H1 (cell line): ENCODE results near the gene PHACTR2. TPM values are rescaled to one million over a fixed set of nuclear protein-coding genes. Genes with fewer than 3 reads are reported as not detected.

Experiments used
- CTCF ChIA-PET: fragments of 300-600 bp; sonication (Branson Sonifier 250); formaldehyde crosslinking; loops from one replicate; lab custom pipeline; 2021; ENCODE audit not compliant: partially characterized antibody; lab: Charles Lee
- POLR2A ChIA-PET: fragments of 300-600 bp; sonication (Branson Sonifier 250); formaldehyde crosslinking; loops from one replicate; lab custom pipeline; 2021; ENCODE audit warnings: inconsistent platforms; ENCODE audit not compliant: partially characterized antibody; lab: Charles Lee
- DNase-seq, 2 experiments: peaks; one replicate each; pipeline versions ENCODE4 v3.0.0 to v3.0.0-alpha.2; 2010 to 2022; ENCODE audit warnings: low spot score in 2 of 2, low read depth in 1 of 2, mixed read lengths in 1 of 2
- FAIRE-seq: peaks from 2 replicates; lab custom pipeline; 2011; peaks lifted over from hg19 to GRCh38; lab: Jason Lieb, UNC
- H2AFZ ChIP-seq: 2 replicates; pipeline ENCODE4 v1.8.1; 2012; ENCODE audit warnings: low read length, inconsistent platforms
- H2AK5ac ChIP-seq: 2 replicates; pipeline ENCODE4 v1.6.1; 2013; ENCODE audit warnings: low read depth, low read length
- H2BK120ac ChIP-seq: replicated peaks from 2 replicates; pipeline ENCODE3; 2013; ENCODE audit warnings: low read depth, low read length, inconsistent platforms
- H2BK12ac ChIP-seq: 2 replicates; pipeline ENCODE4 v1.6.1; 2013; ENCODE audit warnings: low read depth, low read length
- H2BK15ac ChIP-seq: 2 replicates; pipeline ENCODE4 v1.6.1; 2013; ENCODE audit warnings: low read length
- H2BK20ac ChIP-seq: 2 replicates; pipeline ENCODE4 v1.6.1; 2013; ENCODE audit warnings: low read length
- H2BK5ac ChIP-seq: 2 replicates; pipeline ENCODE4 v1.6.1; 2013; ENCODE audit warnings: low read depth, low read length
- H3K14ac ChIP-seq: 2 replicates; pipeline ENCODE4 v1.6.1; 2013; ENCODE audit warnings: inconsistent platforms; ENCODE audit not compliant: insufficient read length
- H3K18ac ChIP-seq: 2 replicates; pipeline ENCODE4 v1.6.1; 2013; ENCODE audit warnings: low read length; ENCODE audit errors: extremely low read depth
- H3K23ac ChIP-seq: 2 replicates; pipeline ENCODE4 v1.6.1; 2013; ENCODE audit warnings: inconsistent platforms; ENCODE audit not compliant: insufficient read length
- H3K23me2 ChIP-seq: 2 replicates; pipeline ENCODE4 v1.6.1; 2013; ENCODE audit warnings: low read depth, low read length
- H3K27ac ChIP-seq: 2 replicates; pipeline ENCODE4 v1.6.1; 2011; ENCODE audit warnings: low read depth, low read length, inconsistent platforms
- H3K27me3 ChIP-seq, 4 experiments: replicated peaks in 1 of 4; 1 replicate in 1 of 4; 2 replicates in 3 of 4; pipeline versions ENCODE4 v1.6.1 to v1.8.1; 2011 to 2013; ENCODE audit warnings: low read length in 3 of 4, mild to moderate bottlenecking in 3 of 4, inconsistent platforms in 2 of 4, mixed read lengths in 2 of 4, moderate library complexity in 1 of 4; ENCODE audit not compliant: control insufficient read depth in 3 of 4, insufficient read depth in 3 of 4; ENCODE audit errors: extremely low read depth in 1 of 4
- H3K36me3 ChIP-seq, 4 experiments: 2 replicates each; pipeline versions ENCODE4 v1.6.1 to v1.8.1; 2011 to 2013; ENCODE audit warnings: mild to moderate bottlenecking in 4 of 4, low read length in 3 of 4, moderate library complexity in 2 of 4, control low read depth in 1 of 4, inconsistent platforms in 1 of 4; ENCODE audit not compliant: insufficient read depth in 4 of 4, control insufficient read depth in 2 of 4
- H3K4ac ChIP-seq: replicated peaks from 2 replicates; pipeline ENCODE3; 2013; ENCODE audit warnings: low read length, low read depth, mixed read lengths, inconsistent platforms; ENCODE audit not compliant: insufficient read length
- H3K4me1 ChIP-seq, 4 experiments: replicated peaks in 1 of 4; 1 replicate in 1 of 4; 2 replicates in 3 of 4; pipeline versions ENCODE4 v1.6.1 to v1.8.1; 2011 to 2013; ENCODE audit warnings: low read length in 3 of 4, inconsistent platforms in 2 of 4, mixed read lengths in 1 of 4; ENCODE audit not compliant: insufficient read depth in 4 of 4, control insufficient read depth in 3 of 4
- H3K4me2 ChIP-seq, 2 experiments: 2 replicates each; pipeline versions ENCODE4 v1.6.1 to v1.8.1; 2011 to 2013; ENCODE audit warnings: low read depth in 2 of 2, low read length in 2 of 2, control low read depth in 1 of 2, inconsistent platforms in 1 of 2, mild to moderate bottlenecking in 1 of 2; ENCODE audit not compliant: insufficient read depth in 1 of 2
- H3K4me3 ChIP-seq, 4 experiments: fragments of 200-600, 300-600 bp in 1 of 4; sonication (generic), shearing (Covaris generic), sonication (Bioruptor Twin) in 1 of 4; 2 replicates each; pipeline versions ENCODE4 v1.5.1 to v1.8.1; 2011 to 2016; ENCODE audit warnings: low read length in 4 of 4, low read depth in 3 of 4, control low read depth in 2 of 4, inconsistent platforms in 2 of 4, mild to moderate bottlenecking in 2 of 4, mixed read lengths in 1 of 4, moderate library complexity in 1 of 4; ENCODE audit not compliant: insufficient read depth in 2 of 4; ENCODE audit errors: extremely low read depth in 1 of 4
- H3K56ac ChIP-seq: replicated peaks from 2 replicates; pipeline ENCODE3; 2013; ENCODE audit warnings: low read depth, mild to moderate bottlenecking, mixed read lengths, low read length, inconsistent platforms; ENCODE audit not compliant: insufficient read length
- H3K79me1 ChIP-seq: 2 replicates; pipeline ENCODE4 v1.6.1; 2013; ENCODE audit warnings: low read depth, low read length, control low read depth
- H3K79me2 ChIP-seq, 2 experiments: 2 replicates each; pipeline versions ENCODE4 v1.6.1 to v1.8.1; 2012 to 2013; ENCODE audit warnings: low read length in 2 of 2, mild to moderate bottlenecking in 2 of 2, inconsistent platforms in 1 of 2; ENCODE audit not compliant: insufficient read depth in 2 of 2, control insufficient read depth in 1 of 2
- H3K9ac ChIP-seq, 4 experiments: replicated peaks in 1 of 4; 1 replicate in 1 of 4; 2 replicates in 3 of 4; pipeline versions ENCODE4 v1.6.1 to v1.8.1; 2011 to 2013; ENCODE audit warnings: low read depth in 3 of 4, low read length in 3 of 4, control low read depth in 2 of 4, mild to moderate bottlenecking in 2 of 4, moderate library complexity in 2 of 4, inconsistent platforms in 1 of 4; ENCODE audit errors: extremely low read depth in 1 of 4
- H3K9me3 ChIP-seq, 2 experiments: 2 replicates each; pipeline versions ENCODE4 v1.6.1 to v1.8.1; 2012 to 2013; ENCODE audit warnings: mild to moderate bottlenecking in 2 of 2, moderate library complexity in 2 of 2, control low read depth in 1 of 2, inconsistent platforms in 1 of 2, low read depth in 1 of 2, low read length in 1 of 2, mixed read lengths in 1 of 2; ENCODE audit not compliant: insufficient read depth in 2 of 2
- H4K20me1 ChIP-seq, 2 experiments: replicated peaks in 1 of 2; 2 replicates each; pipeline versions ENCODE3 to v1.8.1; 2011 to 2013; ENCODE audit warnings: inconsistent platforms in 2 of 2, low read length in 2 of 2, mild to moderate bottlenecking in 1 of 2; ENCODE audit not compliant: insufficient read depth in 2 of 2, control insufficient read depth in 1 of 2
- H4K5ac ChIP-seq: 2 replicates; pipeline ENCODE4 v1.6.1; 2013; ENCODE audit warnings: low read length, low read depth, mixed read lengths, inconsistent platforms; ENCODE audit not compliant: insufficient read length
- H4K8ac ChIP-seq: 2 replicates; pipeline ENCODE4 v1.8.0; 2013; ENCODE audit warnings: mild to moderate bottlenecking, moderate library complexity, low read length, inconsistent platforms; ENCODE audit not compliant: insufficient read depth; ENCODE audit errors: extremely low read depth
- H4K91ac ChIP-seq: replicated peaks from 2 replicates; pipeline ENCODE3; 2013; ENCODE audit warnings: low read length, mixed read lengths, inconsistent platforms; ENCODE audit not compliant: insufficient read length
- CBX5 ChIP-seq: fragments of 300-800, 300-1000 bp; sonication (generic); IDR thresholded peaks from 2 replicates; pipeline ENCODE4 v1.7.1; 2016; ENCODE audit warnings: antibody characterized with exemption, low read length, low read depth
- CTBP2 ChIP-seq: IDR thresholded peaks from 2 replicates; pipeline ENCODE4 v1.7.0; 2011; ENCODE audit warnings: borderline replicate concordance, mild to moderate bottlenecking, moderate library complexity, mixed read lengths, low read length; ENCODE audit not compliant: insufficient read depth, insufficient read length
- CTCF ChIP-seq, 3 experiments: IDR thresholded peaks; 1 replicate in 2 of 3; 2 replicates in 1 of 3; pipeline versions ENCODE4 v1.5.1 to v1.6.1; 2011; ENCODE audit warnings: low read length in 3 of 3, mild to moderate bottlenecking in 3 of 3, inconsistent platforms in 2 of 3, low read depth in 1 of 3, moderate library complexity in 1 of 3; ENCODE audit not compliant: insufficient read depth in 1 of 3; ENCODE audit errors: control extremely low read depth in 1 of 3
- GTF2F1 ChIP-seq: IDR thresholded peaks from 2 replicates; pipeline ENCODE4 v1.6.1; 2012; ENCODE audit warnings: low read depth, low read length, improper control_type of control experiment, borderline replicate concordance
- JUN ChIP-seq: IDR thresholded peaks from 2 replicates; pipeline ENCODE4 v1.6.1; 2011; ENCODE audit warnings: low read depth, mild to moderate bottlenecking, improper control_type of control experiment, low read length
- JUND ChIP-seq: IDR thresholded peaks from 2 replicates; pipeline ENCODE4 v1.6.1; 2011; ENCODE audit warnings: mild to moderate bottlenecking, improper control_type of control experiment, low read length
- KDM5A ChIP-seq: fragments of 200-600 bp; IDR thresholded peaks from 2 replicates; pipeline ENCODE4 v1.7.1; 2012; ENCODE audit warnings: mild to moderate bottlenecking, low read length, inconsistent platforms, mixed read lengths
- MAX ChIP-seq: IDR thresholded peaks from 2 replicates; pipeline ENCODE4 v1.6.1; 2012; ENCODE audit warnings: inconsistent platforms
- NRF1 ChIP-seq: IDR thresholded peaks from 2 replicates; pipeline ENCODE4 v1.6.1; 2011; ENCODE audit warnings: mild to moderate bottlenecking, low read depth, low read length, improper control_type of control experiment
- SIRT6 ChIP-seq: IDR thresholded peaks from one replicate; pipeline ENCODE4 v1.7.1; 2012; ENCODE audit warnings: low read length, inconsistent platforms
- TAF1 ChIP-seq: IDR thresholded peaks from 2 replicates; pipeline ENCODE4 v1.6.1; 2011; ENCODE audit warnings: mild to moderate bottlenecking, low read depth, low read length
- TAF7 ChIP-seq: optimal IDR thresholded peaks from 2 replicates; pipeline ENCODE3; 2011; ENCODE audit warnings: low read depth, mild to moderate bottlenecking, inconsistent platforms, low read length, moderate library complexity, borderline replicate concordance
- TCF12 ChIP-seq: IDR thresholded peaks from 2 replicates; pipeline ENCODE4 v1.6.1; 2011; ENCODE audit warnings: low read depth, mild to moderate bottlenecking, low read length
- TEAD4 ChIP-seq: IDR thresholded peaks from 2 replicates; pipeline ENCODE4 v1.6.1; 2012; ENCODE audit warnings: low read depth, low read length, inconsistent platforms, mixed read lengths
- polyA plus RNA-seq, 7 experiments: library from polyadenylated mRNA; depleted of rRNA in 3 of 7; stranded (reverse) in 5 of 7; unstranded in 2 of 7; fragments of >200 nt in 5 of 7; fragments of 200-250 nt in 2 of 7; gene quantifications; 1 replicate in 5 of 7; 2 replicates in 1 of 7; 4 replicates in 1 of 7; pipeline versions ENCODE4 v1.2.1 to v1.2.3, GENCODE V29; 2011 to 2013; ENCODE audit warnings: missing spikeins in 2 of 7, mixed read lengths in 2 of 7
- total RNA-seq: library from RNA; stranded (reverse); fragmentation: NEBNext Ultra II Directional; extraction: Animal tissue kit (Norgen Biotek cat#: 25700); gene quantifications from 2 replicates; pipeline ENCODE4 v1.2.1, GENCODE V29; 2021

The PHACTR2 gene
- total and polyA plus RNA-seq, 2 of the 8 experiments (the other 6 are each of a cell fraction or from before 2014, with no cell fraction given), result 16.9 to 131 TPM

DNA sequence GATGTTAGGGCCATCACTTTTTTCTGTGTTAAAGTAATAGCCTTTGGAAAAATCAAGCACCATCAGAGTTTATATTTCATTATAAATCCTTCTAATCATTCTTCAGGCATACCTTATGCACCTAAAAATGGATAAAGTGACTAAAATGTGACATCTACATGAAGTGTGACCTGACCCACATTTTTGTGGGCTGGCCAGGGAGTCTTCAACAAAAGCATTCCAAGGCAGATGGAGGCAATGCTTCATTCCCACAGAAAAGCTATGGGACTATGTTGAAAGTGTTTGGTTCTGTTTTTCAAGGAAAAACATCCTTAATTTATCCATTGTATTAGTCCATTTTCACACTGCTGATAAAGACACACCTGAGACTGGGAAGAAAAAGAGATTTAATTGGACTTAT, 106.6 kb downstream of the PHACTR2 start:
- H2BK20ac ChIP-seq, result no peak overlapping the region
- H3K56ac ChIP-seq, result no peak overlapping the region
- no peak overlapping the region for H3K23ac ChIP-seq
- H3K4me1 ChIP-seq, result no peaks in the 10 kb centered on the region
- no peak overlapping the region for H3K4me3 ChIP-seq
- no peak overlapping the region for H4K8ac ChIP-seq
- no peaks in the 10 kb centered on the region; the same call in 1 of the 2 replicates for H3K79me1 ChIP-seq
- no peaks in the 10 kb centered on the region for H3K79me2 ChIP-seq
- peaks cover 13 to 18% of the 10 kb centered on the region in 2 experiments; a peak in 3 of 4 replicates for H3K9me3 ChIP-seq
- ChIA-PET CTCF (no interaction called here), POLR2A (no interaction called here)
- H4K5ac ChIP-seq, result no peak overlapping the region
- no peak overlapping the region for H2AK5ac ChIP-seq
- H2BK15ac ChIP-seq, result no peak overlapping the region
- no peak overlapping the region for H3K4ac ChIP-seq
- H4K20me1 ChIP-seq, result no peaks in the 10 kb centered on the region
- no peak overlapping the region for H2AFZ ChIP-seq
- no peak overlapping the region for H3K27ac ChIP-seq
- no peak overlapping the region for H2BK12ac ChIP-seq
- peaks cover 7 to 58% (median 28%) of the 10 kb centered on the region in 4 experiments for H3K36me3 ChIP-seq
- no peaks in the 10 kb centered on the region for H3K27me3 ChIP-seq
- H3K14ac ChIP-seq, result no peak overlapping the region
- no peak for DNase-seq
- peaks cover 2% of the 10 kb centered on the region; the same call in 1 of the 2 replicates for H3K23me2 ChIP-seq
- no peak overlapping the region for H3K4me2 ChIP-seq
- no peak overlapping the region for H3K9ac ChIP-seq
- H2BK120ac ChIP-seq, result no peak overlapping the region
- H4K91ac ChIP-seq, result no peak overlapping the region
- FAIRE-seq, result no peak
- no peak for TF ChIP-seq NRF1
- no peak for TF ChIP-seq MAX
- no peak for TF ChIP-seq CTCF (IDR thresholded peaks at IDR 0.05; ENCODE audit: control extremely low read depth in 1 of 3, insufficient read depth in 1 of 3, low read depth in 1 of 3, low read length in 3 of 3)
- no peak for TF ChIP-seq JUND
- TF ChIP-seq KDM5A, result no peak
- no peak for TF ChIP-seq JUN
- TF ChIP-seq TAF1, result no peak
- TF ChIP-seq GTF2F1, result no peak
- TF ChIP-seq TEAD4, result no peak
- TF ChIP-seq TCF12, result no peak
- TF ChIP-seq SIRT6, result no peak
- TF ChIP-seq CTBP2, result no peak
- TF ChIP-seq TAF7, result no peak
- TF ChIP-seq CBX5, result no peak
- no peak overlapping the region for H3K18ac ChIP-seq
- H2BK5ac ChIP-seq, result no peak overlapping the region
